Cardiac fibroblast (primary cell): ENCODE data around the gene SMIM17.

Experiments
- DNase-seq, 2 donors: peaks; one replicate each; pipeline versions ENCODE4 v3.0.0 to v3.0.0-alpha.2; 2010; ENCODE audit warnings: low read depth in 2 of 2
- H3K4me3 ChIP-seq, 2 donors: replicated peaks in 1 of 2; 1 replicate in 1 of 2; 2 replicates in 1 of 2; pipeline ENCODE4 v1.5.1; 2011; ENCODE audit warnings: low read depth in 2 of 2, low read length in 2 of 2, mild to moderate bottlenecking in 2 of 2, moderate library complexity in 1 of 2
- CTCF ChIP-seq: IDR thresholded peaks from one replicate; pipeline ENCODE4 v1.5.1; 2011; ENCODE audit warnings: low read depth, mild to moderate bottlenecking, low read length, inconsistent platforms

The SMIM17 gene

GRCh38 chr19:56601375-56601774 lies 41.6 kb upstream of the SMIM17 start:
- no peak overlapping the region for H3K4me3 ChIP-seq
- DNase-seq = peak in 1 of 2 donors; percentile 28
- TF ChIP-seq CTCF = no peak

- no peak for TF ChIP-seq CTCF
- no peak overlapping the region for H3K4me3 ChIP-seq
- no peak for DNase-seq
These were observed 39.1 kb upstream of the SMIM17 start for GRCh38 chr19:56603829-56604228.

GRCh38 chr19:56608274-56608964 lies 34.5 kb upstream of the SMIM17 start:
- no peak overlapping the region for H3K4me3 ChIP-seq
- DNase-seq = no peak
- no peak for TF ChIP-seq CTCF

GRCh38 chr19:56611288-56611687 lies 31.7 kb upstream of the SMIM17 start:
- TF ChIP-seq CTCF = no peak
- no peak for DNase-seq

GRCh38 chr19:56612737-56613136 lies 30.2 kb upstream of the SMIM17 start:
- DNase-seq = no peak
- TF ChIP-seq CTCF = no peak
- H3K4me3 ChIP-seq = no peak overlapping the region

More at GRCh38 chr19:56611288-56611687, 31.7 kb upstream of the SMIM17 start:
- H3K4me3 ChIP-seq = no peak overlapping the region

- no peak for DNase-seq
- TF ChIP-seq CTCF = no peak
- no peak overlapping the region for H3K4me3 ChIP-seq
These were observed 29.3 kb upstream of the SMIM17 start for GRCh38 chr19:56613639-56614038.

- DNase-seq = no peak
- H3K4me3 ChIP-seq = no peak overlapping the region
- TF ChIP-seq CTCF = no peak
These were observed 25.4 kb upstream of the SMIM17 start for GRCh38 chr19:56617531-56617930.
